Activated CD4-positive, alpha-beta T cell treated with anti-CD3 and anti-CD28 coated beads for 36 hours (primary cell): ENCODE results near the gene NEDD9. TPM values are rescaled to one million over a fixed set of nuclear protein-coding genes. Genes with fewer than 3 reads are reported as not detected.
A peak's percentile ranks its signal among the peaks of the same experiment; 100 is the strongest.

Source experiments
- ATAC-seq: fragments of 200-7000 bp; cut with Tn5 transposase; one replicate; pipeline ENCODE4 v1.10.0; 2021; ENCODE audit warnings: mild to moderate bottlenecking, moderate library complexity
- CTCF ChIA-PET: fragments of 350-600 bp; sonication (Branson Sonifier 250); formaldehyde crosslinking; loops from one replicate; lab custom pipeline; 2021; ENCODE audit warnings: antibody characterized with exemption; lab: Charles Lee
- POLR2A ChIA-PET: fragments of 350-600 bp; sonication (Branson Sonifier 250); formaldehyde crosslinking; loops from one replicate; lab custom pipeline; 2021; ENCODE audit warnings: antibody characterized with exemption, inconsistent platforms; lab: Charles Lee
- DNase-seq: peaks from one replicate; pipeline ENCODE4 v3.0.0-alpha.2; 2020
- H3K27ac Mint-ChIP-seq: one replicate; pipeline ENCODE4 v1.8.0; 2021; ENCODE audit warnings: mixed read lengths
- H3K27me3 Mint-ChIP-seq: one replicate; pipeline ENCODE4 v1.8.0; 2021; ENCODE audit warnings: mixed read lengths
- H3K36me3 Mint-ChIP-seq: one replicate; pipeline ENCODE4 v1.8.0; 2021; ENCODE audit warnings: low read depth, mixed read lengths
- H3K4me1 Mint-ChIP-seq: one replicate; pipeline ENCODE4 v1.8.0; 2021; ENCODE audit warnings: mixed read lengths
- H3K4me3 Mint-ChIP-seq: one replicate; pipeline ENCODE4 v1.8.0; 2021; ENCODE audit warnings: mild to moderate bottlenecking, moderate library complexity, mixed read lengths
- H3K9me3 Mint-ChIP-seq: one replicate; pipeline ENCODE4 v1.8.0; 2021; ENCODE audit warnings: low read depth, mixed read lengths
- intact Hi-C, 2 experiments: fragments of 100-400 bp; cut with DNase I in 1 of 2; cut with micrococcal nuclease in 1 of 2; formaldehyde crosslinking; loops; one replicate each; pipeline versions ENCODE4 v1.14.2 to v1.15.1; 2022 to 2024; cut with DNase I, micrococcal nuclease
- total RNA-seq, 2 experiments: library from RNA; stranded (reverse); gene quantifications; one replicate each; pipeline ENCODE4 v1.2.3, GENCODE V29; 2021

The NEDD9 gene
- total RNA-seq, 2 experiments from 2014 or later: 23.6 to 27.3 TPM

DNA sequence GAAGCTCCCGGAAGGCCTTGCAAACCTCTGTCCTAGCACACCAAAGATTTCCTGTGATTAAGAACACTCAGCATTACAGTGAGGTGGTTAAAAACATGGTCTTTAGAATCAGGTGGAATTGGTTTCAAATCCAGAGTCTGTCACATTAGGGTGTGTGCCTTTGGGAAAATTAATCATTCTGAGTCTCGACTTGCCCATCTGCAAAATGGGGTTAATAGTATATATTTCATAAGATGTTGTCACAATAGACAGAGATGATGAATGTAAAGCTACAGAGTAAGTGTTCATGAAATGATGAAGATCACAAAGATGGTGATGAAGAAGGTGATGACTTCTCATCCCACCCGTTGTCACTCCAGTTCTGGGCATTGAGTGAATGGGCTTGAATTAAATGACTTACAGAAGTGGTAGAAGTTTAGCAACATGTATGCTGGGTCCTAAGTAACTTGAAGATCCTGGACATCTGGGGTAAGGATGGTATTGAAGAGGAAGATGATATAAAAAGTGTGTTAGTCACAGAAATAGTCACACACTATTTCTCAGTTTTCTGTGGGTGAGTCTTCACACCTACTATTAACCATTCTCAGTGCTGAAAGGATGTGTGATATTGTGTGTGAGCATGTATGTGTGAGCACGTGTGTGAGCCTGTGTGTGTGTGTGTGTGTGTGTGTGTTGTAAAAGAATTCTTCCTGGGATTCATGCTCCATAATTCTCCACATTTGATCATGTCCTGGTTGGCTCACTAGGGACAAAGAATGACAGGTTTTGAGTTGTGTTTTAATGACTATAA, 28.0 kb upstream of the NEDD9 start:
- H3K27ac Mint-ChIP-seq: peak overlapping the region; percentile 14
- peaks cover 54% of the 10 kb centered on the region for H3K4me1 Mint-ChIP-seq
- H3K9me3 Mint-ChIP-seq: no peaks in the 10 kb centered on the region
- H3K36me3 Mint-ChIP-seq: peaks cover 8% of the 10 kb centered on the region
- intact Hi-C loops: no loop called here
- ATAC-seq: peak; percentile 55
- ChIA-PET POLR2A (no interaction called here), CTCF (no interaction called here)
- no peaks in the 10 kb centered on the region for H3K27me3 Mint-ChIP-seq
- no peak for DNase-seq
- no peak overlapping the region for H3K4me3 Mint-ChIP-seq

DNA sequence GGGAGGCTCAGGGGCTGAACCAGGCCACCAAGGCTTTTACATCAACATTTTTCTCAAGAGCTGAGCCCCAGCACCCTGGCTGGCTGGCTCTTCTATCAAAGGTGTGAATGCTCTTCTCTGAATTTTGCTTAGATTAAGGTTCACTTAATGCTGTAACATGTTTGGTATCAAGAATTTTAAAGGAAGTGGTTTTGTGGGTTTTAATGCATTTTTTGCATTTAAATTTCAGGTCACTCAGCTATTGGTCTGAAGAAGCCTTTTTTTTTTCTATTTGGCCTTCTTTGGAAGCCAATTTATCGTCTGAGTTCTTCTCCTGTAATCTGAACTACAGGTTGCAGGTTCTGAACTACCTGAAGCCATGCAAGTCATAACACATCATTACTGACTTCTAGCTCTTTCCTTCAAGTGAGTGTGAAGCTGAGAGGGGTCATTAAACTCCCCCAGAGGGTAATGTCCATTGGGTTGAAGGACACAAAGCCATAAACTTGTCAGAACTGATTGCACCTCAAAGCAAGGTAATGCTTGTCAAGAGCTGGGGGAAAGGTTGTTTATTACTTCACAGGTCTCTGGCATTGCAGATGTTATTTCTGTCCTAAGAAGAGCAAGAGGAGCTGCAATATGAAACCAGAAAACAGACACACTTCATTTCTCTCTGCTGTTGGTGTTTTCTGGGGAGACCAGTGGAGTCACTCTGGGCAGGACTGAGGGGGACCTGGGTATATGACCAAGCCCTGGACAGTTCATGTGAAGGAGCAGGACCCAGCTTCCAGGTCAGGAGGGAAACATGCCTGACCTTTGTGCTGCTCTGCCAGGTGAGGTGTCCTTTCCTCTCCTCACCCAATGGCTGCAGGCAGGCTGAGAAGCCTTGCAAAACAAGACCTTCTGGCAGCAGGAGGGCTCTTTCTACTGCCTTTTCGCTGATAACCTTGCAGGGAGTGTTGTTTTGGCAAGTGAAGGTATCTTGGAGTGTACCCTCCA, 26.1 kb upstream of the NEDD9 start:
- DNase-seq (peak; percentile 23), ATAC-seq (peak; percentile 76)
- Mint-ChIP-seq H3K4me3 (no peak overlapping the region), H3K9me3 (no peaks in the 10 kb centered on the region), H3K27ac (peak overlapping the region; percentile 47), H3K4me1 (peaks cover 53% of the 10 kb centered on the region), H3K36me3 (peaks cover 9% of the 10 kb centered on the region), H3K27me3 (no peaks in the 10 kb centered on the region)
- POLR2A ChIA-PET: no interaction called here
- CTCF ChIA-PET: interaction anchor here (1.2 kb wide), 1 partner anchor 10 kb away, joined by 6 read pairs; no protein-coding TSS in a partner anchor
- intact Hi-C loops: no loop called here

DNA sequence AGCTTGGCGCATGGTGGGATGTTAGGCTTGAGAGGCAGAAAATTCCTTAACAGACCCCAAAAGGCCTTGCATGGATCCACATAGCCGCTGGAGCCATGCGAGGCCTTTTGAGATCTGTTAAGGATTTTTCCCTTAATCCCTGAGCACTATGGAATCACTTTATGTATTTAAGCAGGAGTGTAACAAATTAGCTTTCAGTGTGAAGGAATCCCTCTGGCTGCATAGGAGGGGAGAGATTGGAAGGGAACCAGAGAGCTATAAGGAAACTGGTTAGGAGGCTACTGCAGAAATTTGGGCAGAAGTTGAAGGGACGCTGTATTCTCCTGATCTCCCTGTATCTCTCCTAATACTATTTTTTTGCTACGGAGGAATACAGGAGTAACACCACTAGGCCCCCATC, 23.1 kb upstream of the NEDD9 start:
- no peak overlapping the region for H3K27ac Mint-ChIP-seq
- no peak overlapping the region for H3K4me3 Mint-ChIP-seq
- DNase-seq (no peak), ATAC-seq (no peak)
- CTCF ChIA-PET: no interaction called here
- H3K9me3 Mint-ChIP-seq: no peaks in the 10 kb centered on the region
- no peaks in the 10 kb centered on the region for H3K27me3 Mint-ChIP-seq
- H3K4me1 Mint-ChIP-seq: peaks cover 37% of the 10 kb centered on the region
- intact Hi-C loops: no loop called here
- peaks cover 20% of the 10 kb centered on the region for H3K36me3 Mint-ChIP-seq
- POLR2A ChIA-PET: no interaction called here

DNA sequence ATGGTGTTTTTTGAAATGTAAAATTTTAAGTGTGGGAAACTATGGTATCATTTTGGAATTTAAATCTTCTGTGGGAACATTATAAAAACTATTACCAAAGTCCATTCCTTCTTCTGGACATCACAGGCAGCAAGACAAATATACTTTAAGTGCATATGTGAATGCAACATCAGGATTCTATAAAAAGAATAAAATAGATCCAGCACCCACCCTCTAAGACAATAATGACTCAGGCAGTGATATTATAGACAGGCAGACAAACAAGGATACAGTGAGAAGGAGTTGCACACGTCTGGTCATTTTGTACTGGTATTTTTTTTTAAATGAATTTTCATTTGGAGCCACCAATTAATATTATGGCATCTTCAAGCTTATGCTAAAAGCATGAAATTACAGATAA, 21.1 kb upstream of the NEDD9 start:
- H3K36me3 Mint-ChIP-seq: peaks cover 34% of the 10 kb centered on the region
- no peak for DNase-seq
- ChIA-PET POLR2A (no interaction called here), CTCF (interaction anchor here (0.6 kb wide), 1 partner anchor 11 kb away, joined by 4 read pairs; no protein-coding TSS in a partner anchor)
- no peak for ATAC-seq
- intact Hi-C loops: no loop called here
- H3K4me1 Mint-ChIP-seq: peaks cover 18% of the 10 kb centered on the region
- H3K9me3 Mint-ChIP-seq: no peaks in the 10 kb centered on the region
- H3K27ac Mint-ChIP-seq: no peak overlapping the region
- no peaks in the 10 kb centered on the region for H3K27me3 Mint-ChIP-seq
- no peak overlapping the region for H3K4me3 Mint-ChIP-seq

DNA sequence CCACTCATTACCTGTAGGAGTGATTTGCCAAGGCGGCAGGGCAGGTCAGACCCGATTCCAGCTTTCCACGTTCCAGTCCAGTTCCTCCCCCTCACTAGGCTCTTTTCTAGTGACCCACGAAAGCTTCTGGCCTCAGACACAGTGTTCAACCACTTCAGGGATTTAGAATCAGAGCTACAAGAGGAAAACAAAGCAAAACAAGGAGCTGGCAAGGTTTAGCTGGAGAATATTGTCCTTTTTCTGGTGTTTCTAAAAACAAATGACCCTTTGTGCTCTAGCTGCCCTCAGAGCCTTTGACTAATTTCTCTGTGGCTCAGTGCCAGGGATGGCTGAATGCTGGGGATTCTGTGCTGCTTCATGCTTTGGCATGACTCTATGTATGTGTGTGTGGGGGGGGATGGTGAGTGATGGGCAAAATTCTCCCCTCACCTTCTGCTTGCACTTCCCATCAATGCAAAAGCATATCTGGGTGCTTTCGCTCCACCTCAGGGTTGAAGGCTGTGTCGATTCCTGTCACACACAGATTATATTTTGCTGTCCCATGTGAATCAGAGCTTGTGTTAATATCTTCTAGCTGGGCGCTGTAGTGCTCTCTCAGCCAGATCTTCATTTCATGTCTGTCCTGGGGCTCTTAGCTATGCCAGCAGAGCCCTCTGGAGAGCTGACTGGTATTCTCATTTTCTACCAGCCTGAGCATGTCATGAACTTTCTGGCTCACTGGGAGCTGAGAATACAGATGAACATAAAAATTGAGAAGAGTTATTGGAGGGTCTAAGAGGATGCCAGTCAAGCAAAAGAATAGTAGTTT, 19.3 kb upstream of the NEDD9 start:
- CTCF ChIA-PET: interaction anchor here (0.6 to 0.7 kb wide), 2 partner anchors 10 to 106 kb away, joined by 3 to 4 read pairs; no protein-coding TSS in a partner anchor
- ATAC-seq: no peak
- H3K36me3 Mint-ChIP-seq: peaks cover 37% of the 10 kb centered on the region
- H3K4me3 Mint-ChIP-seq: no peak overlapping the region
- no peak for DNase-seq
- H3K27me3 Mint-ChIP-seq: no peaks in the 10 kb centered on the region
- POLR2A ChIA-PET: no interaction called here
- H3K4me1 Mint-ChIP-seq: peaks cover 3% of the 10 kb centered on the region
- no peak overlapping the region for H3K27ac Mint-ChIP-seq
- no peaks in the 10 kb centered on the region for H3K9me3 Mint-ChIP-seq
- intact Hi-C loops: no loop called here

DNA sequence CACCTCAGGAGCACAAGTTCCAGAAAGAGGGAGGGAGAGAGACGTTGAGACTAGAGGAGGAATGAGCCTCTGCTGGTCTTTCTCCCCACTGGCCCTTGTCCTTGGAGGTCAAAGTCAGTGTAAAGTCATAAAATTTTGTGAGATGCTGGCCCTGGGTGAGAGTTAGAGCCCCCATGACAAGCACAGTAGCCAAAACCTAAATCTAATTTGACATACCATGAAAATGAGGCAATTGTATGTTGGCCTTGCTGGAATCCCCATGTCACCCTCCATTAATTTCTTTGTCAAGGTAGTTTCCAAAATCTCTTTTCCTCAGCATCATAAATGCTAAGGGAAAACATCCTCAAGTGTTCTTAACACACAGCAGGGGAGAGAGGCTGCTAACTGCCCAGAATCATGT, 17.6 kb upstream of the NEDD9 start:
- Mint-ChIP-seq H3K27me3 (no peaks in the 10 kb centered on the region), H3K27ac (no peak overlapping the region), H3K9me3 (no peaks in the 10 kb centered on the region), H3K4me3 (no peak overlapping the region), H3K36me3 (peaks cover 36% of the 10 kb centered on the region), H3K4me1 (peaks cover 6% of the 10 kb centered on the region)
- DNase-seq: no peak
- ChIA-PET CTCF (no interaction called here), POLR2A (no interaction called here)
- intact Hi-C loops: no loop called here
- no peak for ATAC-seq

DNA sequence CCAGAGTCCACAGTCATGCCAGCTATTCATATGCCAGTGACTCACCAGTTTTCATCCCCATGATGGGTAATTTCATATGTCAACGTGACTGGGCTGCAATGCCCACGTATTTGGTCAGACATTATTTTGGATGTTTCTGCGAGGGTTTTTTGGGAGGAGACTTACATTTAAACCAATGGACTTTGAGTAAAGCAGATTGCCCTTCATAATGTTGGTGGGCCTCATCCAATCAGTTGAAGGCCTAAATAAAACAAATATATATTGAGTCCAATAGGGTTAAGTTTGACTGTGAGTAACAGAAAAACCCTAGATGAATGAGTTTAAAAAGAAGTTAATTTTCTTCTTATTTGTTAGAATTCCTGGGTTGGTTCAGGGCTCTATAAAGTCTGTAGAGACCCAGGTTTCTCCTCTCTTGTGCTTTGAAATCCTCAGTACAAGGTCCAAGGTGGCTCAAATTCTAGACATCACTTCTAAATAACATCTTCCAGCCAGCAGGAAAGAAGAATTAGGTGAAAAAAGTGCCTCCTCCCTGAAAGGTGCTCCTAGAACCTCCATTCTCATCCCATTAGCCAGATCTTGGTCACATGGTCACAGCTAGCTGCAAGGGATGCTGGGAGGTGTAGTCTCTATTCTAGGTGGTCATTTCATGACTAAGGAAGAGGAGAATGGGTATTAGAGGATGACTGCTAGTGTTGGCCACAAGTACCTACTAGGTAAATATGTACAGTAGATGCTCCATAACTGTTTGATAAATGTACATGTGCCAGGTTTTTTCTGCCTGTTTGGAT, 16.7 kb upstream of the NEDD9 start:
- Mint-ChIP-seq H3K4me1 (peaks cover 12% of the 10 kb centered on the region), H3K27me3 (no peaks in the 10 kb centered on the region), H3K9me3 (no peaks in the 10 kb centered on the region), H3K36me3 (peaks cover 38% of the 10 kb centered on the region), H3K27ac (no peak overlapping the region), H3K4me3 (no peak overlapping the region)
- CTCF ChIA-PET: interaction anchor here (1.4 kb wide), 1 partner anchor 16 kb away, joined by 6 read pairs; the partner anchor contains the start of gene NEDD9
- ATAC-seq: peak; percentile 30
- intact Hi-C loops: no loop called here
- no peak for DNase-seq
- POLR2A ChIA-PET: no interaction called here

DNA sequence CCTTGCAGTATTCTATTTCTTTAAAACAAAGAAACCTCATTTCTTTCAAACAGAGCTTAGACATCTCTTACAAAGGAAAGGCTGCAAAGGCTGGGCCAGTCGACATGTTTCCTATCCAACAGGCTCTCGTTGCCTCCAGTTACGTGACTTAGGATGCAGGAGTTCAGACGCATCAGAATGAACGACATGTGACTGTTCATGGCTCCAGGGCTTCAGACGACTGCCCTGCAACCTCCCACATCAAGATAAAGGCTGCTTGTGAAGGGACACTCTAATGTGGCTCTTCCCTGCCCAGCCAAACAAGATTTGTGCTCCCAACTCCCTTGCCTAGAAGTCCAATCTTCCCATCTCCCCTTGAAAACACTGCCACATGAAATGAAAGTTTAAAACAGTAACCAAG, 14.3 kb upstream of the NEDD9 start:
- Mint-ChIP-seq H3K4me3 (no peak overlapping the region), H3K4me1 (peaks cover 14% of the 10 kb centered on the region), H3K36me3 (peaks cover 40% of the 10 kb centered on the region), H3K9me3 (no peaks in the 10 kb centered on the region), H3K27me3 (no peaks in the 10 kb centered on the region), H3K27ac (no peak overlapping the region)
- ChIA-PET POLR2A (no interaction called here), CTCF (interaction anchor here (0.8 kb wide), 1 partner anchor 250 kb away, joined by 4 read pairs; no protein-coding TSS in a partner anchor)
- no peak for ATAC-seq
- intact Hi-C loops: no loop called here
- no peak for DNase-seq

DNA sequence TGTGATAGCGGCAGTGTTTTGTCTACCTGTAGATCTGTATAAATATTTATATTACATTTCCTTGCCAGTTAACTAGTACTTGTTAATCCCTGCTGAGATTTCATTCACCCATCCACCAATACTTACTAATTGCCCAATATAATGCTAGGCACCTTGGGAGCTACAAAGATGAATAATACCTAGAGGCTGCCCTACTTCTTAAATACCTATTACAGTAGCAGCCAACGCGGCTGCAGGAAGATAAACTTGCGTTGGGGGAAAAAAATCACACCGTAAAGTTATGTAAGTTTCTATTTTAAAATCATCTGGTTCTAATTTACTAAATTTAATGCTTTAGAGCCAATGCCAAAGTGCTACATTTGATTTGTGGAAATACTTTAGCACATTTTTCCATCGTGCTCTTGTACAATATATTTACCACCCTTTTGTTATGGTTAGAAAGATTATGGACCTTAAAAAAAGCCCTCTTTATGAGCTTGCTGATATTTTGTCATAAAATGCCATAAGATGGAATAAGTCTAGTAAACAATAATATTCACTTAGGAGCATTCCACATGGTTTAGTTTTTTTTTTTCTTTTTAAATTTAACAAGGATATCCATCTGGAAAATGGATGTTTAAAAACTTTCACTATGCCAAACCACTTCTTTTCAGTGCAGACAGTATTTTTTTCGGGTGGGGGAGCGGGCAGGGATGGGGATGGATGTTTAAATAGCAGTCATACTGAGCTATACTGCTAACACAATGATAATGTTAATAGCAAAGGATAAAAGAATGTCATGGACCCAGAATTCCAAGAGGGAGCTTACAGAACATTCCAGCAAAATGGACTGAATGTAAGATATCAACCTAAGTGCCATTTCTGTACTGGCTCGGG, 13.2 kb upstream of the NEDD9 start:
- ATAC-seq: no peak
- intact Hi-C loops: no loop called here
- ChIA-PET POLR2A (no interaction called here), CTCF (interaction anchor here (0.6 kb wide), 1 partner anchor 1983 kb away, joined by 3 read pairs; no protein-coding TSS in a partner anchor)
- H3K27ac Mint-ChIP-seq: no peak overlapping the region
- H3K4me3 Mint-ChIP-seq: no peak overlapping the region
- no peaks in the 10 kb centered on the region for H3K27me3 Mint-ChIP-seq
- peaks cover 14% of the 10 kb centered on the region for H3K4me1 Mint-ChIP-seq
- DNase-seq: no peak
- peaks cover 31% of the 10 kb centered on the region for H3K36me3 Mint-ChIP-seq
- H3K9me3 Mint-ChIP-seq: no peaks in the 10 kb centered on the region
